A673 (cell line): ENCODE results near the gene CLTC.

Experiments
- EZH2 ChIP-seq: fragments of 200-600 bp; sonication (generic); IDR thresholded peaks from 2 replicates; pipeline ENCODE4 v1.6.1; 2017; ENCODE audit warnings: borderline replicate concordance, low read depth, mild to moderate bottlenecking, mixed read lengths, antibody characterized with exemption, low read length; ENCODE audit not compliant: poor library complexity, severe bottlenecking
- TF ChIP-seq, protein P1 (sequence below): fragments of 300-800, 200-600 bp; sonication (generic); conservative IDR thresholded peaks from 2 replicates; pipeline ENCODE4 v1.5.1; 2017; ENCODE audit warnings: low read depth, mild to moderate bottlenecking, antibody characterized with exemption, low read length, moderate library complexity, mixed read lengths

- TF ChIP-seq, protein P1, sequence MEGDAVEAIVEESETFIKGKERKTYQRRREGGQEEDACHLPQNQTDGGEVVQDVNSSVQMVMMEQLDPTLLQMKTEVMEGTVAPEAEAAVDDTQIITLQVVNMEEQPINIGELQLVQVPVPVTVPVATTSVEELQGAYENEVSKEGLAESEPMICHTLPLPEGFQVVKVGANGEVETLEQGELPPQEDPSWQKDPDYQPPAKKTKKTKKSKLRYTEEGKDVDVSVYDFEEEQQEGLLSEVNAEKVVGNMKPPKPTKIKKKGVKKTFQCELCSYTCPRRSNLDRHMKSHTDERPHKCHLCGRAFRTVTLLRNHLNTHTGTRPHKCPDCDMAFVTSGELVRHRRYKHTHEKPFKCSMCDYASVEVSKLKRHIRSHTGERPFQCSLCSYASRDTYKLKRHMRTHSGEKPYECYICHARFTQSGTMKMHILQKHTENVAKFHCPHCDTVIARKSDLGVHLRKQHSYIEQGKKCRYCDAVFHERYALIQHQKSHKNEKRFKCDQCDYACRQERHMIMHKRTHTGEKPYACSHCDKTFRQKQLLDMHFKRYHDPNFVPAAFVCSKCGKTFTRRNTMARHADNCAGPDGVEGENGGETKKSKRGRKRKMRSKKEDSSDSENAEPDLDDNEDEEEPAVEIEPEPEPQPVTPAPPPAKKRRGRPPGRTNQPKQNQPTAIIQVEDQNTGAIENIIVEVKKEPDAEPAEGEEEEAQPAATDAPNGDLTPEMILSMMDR = no peak
- TF ChIP-seq EZH2 = no peak
Observed at GRCh38 chr17:59707149-59707970, 87.7 kb downstream of the CLTC start, which contains the start of the genes PTRH2 and VMP1.
